Occipital lobe (tissue), 2 donors: ENCODE measurements around the gene NEK1. TPM values are rescaled to one million over a fixed set of nuclear protein-coding genes. Genes with fewer than 3 reads are reported as not detected.
"Not testable (repeated sequence)": the region's sequence is repeated elsewhere in the genome, so short reads cannot be mapped to it uniquely, and the experiment has no call there.

Experiments
- DNase-seq: peaks from one replicate; lab custom pipeline; 2025; lab: John Stamatoyannopoulos, UW
- total RNA-seq: library from RNA; depleted of rRNA; stranded (reverse); fragments of >200 nt; gene quantifications from one replicate; pipeline ENCODE4 v1.2.3, GENCODE V29; 2014

Gene NEK1
- total RNA-seq, 1 donor from 2014 or later = 31.5 TPM

GRCh38 chr4:169494234-169494633 is 118.1 kb downstream of the NEK1 start:
- DNase-seq = not testable (repeated sequence)

GRCh38 chr4:169493164-169493524 is 119.2 kb downstream of the NEK1 start:
- no peak for DNase-seq

- DNase-seq = no peak
Observed at GRCh38 chr4:169492436-169493163, 119.8 kb downstream of the NEK1 start.

- DNase-seq = no peak
Observed at GRCh38 chr4:169491211-169491610, 121.2 kb downstream of the NEK1 start.

- DNase-seq = no peak
Observed at GRCh38 chr4:169489306-169489705, 123.1 kb downstream of the NEK1 start.

- peak; percentile 5 for DNase-seq
Observed at GRCh38 chr4:169485791-169486742, 126.3 kb downstream of the NEK1 start.

GRCh38 chr4:169485086-169485485 is 127.3 kb downstream of the NEK1 start:
- no peak for DNase-seq

GRCh38 chr4:169484485-169484884 is 127.9 kb downstream of the NEK1 start:
- DNase-seq = no peak

- DNase-seq = no peak
Observed at GRCh38 chr4:169464080-169464479, 148.3 kb downstream of the NEK1 start.

- no peak for DNase-seq
Observed at GRCh38 chr4:169460081-169460480, 152.3 kb downstream of the NEK1 start.

GRCh38 chr4:169458575-169458974 is 153.8 kb downstream of the NEK1 start:
- no peak for DNase-seq

GRCh38 chr4:169452644-169453043 is 159.7 kb downstream of the NEK1 start:
- not testable (repeated sequence) for DNase-seq

- not testable (repeated sequence) for DNase-seq
Observed at GRCh38 chr4:169448935-169449334, 163.4 kb downstream of the NEK1 start.

GRCh38 chr4:169446824-169447223 is 165.6 kb downstream of the NEK1 start:
- no peak for DNase-seq

GRCh38 chr4:169443748-169444147 is 168.6 kb downstream of the NEK1 start:
- DNase-seq = no peak

GRCh38 chr4:169440446-169440845 is 171.9 kb downstream of the NEK1 start:
- no peak for DNase-seq

- DNase-seq = no peak
Observed at GRCh38 chr4:169439244-169439643, 173.1 kb downstream of the NEK1 start.

GRCh38 chr4:169438057-169438480 is 174.3 kb downstream of the NEK1 start:
- DNase-seq = no peak

- no peak for DNase-seq
Observed at GRCh38 chr4:169437299-169438047, 174.9 kb downstream of the NEK1 start.

- DNase-seq = no peak
Observed at GRCh38 chr4:169436734-169437133, 175.6 kb downstream of the NEK1 start.

GRCh38 chr4:169428376-169428775 is 184.0 kb downstream of the NEK1 start:
- DNase-seq = no peak

GRCh38 chr4:169427727-169428126 is 184.7 kb downstream of the NEK1 start:
- not testable (repeated sequence) for DNase-seq
